Liver (tissue), 3 donors: ENCODE data around the gene UBXN4.

Experiments used
- ATF3 ChIP-seq: IDR thresholded peaks from 2 replicates; pipeline ENCODE4 v1.6.1; 2016; ENCODE audit warnings: antibody characterized with exemption
- CTCF ChIP-seq: fragments of 150-350 bp; IDR thresholded peaks from 2 replicates; pipeline ENCODE4 v1.5.1; 2017; ENCODE audit warnings: improper control_type of control experiment, low read depth, low read length; ENCODE audit not compliant: missing input control
- EGR1 ChIP-seq, 2 donors: IDR thresholded peaks; 2 replicates each; pipeline ENCODE4 v1.6.1; 2016 to 2018; ENCODE audit warnings: antibody characterized with exemption in 2 of 2, low read depth in 2 of 2
- FOXA1 ChIP-seq: IDR thresholded peaks from 2 replicates; pipeline ENCODE4 v1.6.1; 2016; ENCODE audit warnings: antibody characterized with exemption
- GABPA ChIP-seq, 2 donors: IDR thresholded peaks in 1 of 2; conservative IDR thresholded peaks in 1 of 2; 2 replicates each; pipeline ENCODE4 v1.6.1; 2016; ENCODE audit warnings: antibody characterized with exemption in 2 of 2, mild to moderate bottlenecking in 1 of 2, moderate library complexity in 1 of 2
- HNF4A ChIP-seq, 2 donors: conservative IDR thresholded peaks; 2 replicates each; pipeline ENCODE4 v1.6.1; 2016; ENCODE audit warnings: antibody characterized with exemption in 2 of 2, mild to moderate bottlenecking in 2 of 2
- JUND ChIP-seq, 2 donors: IDR thresholded peaks; 2 replicates each; pipeline ENCODE4 v1.6.1; 2016; ENCODE audit warnings: antibody characterized with exemption in 2 of 2
- REST ChIP-seq: IDR thresholded peaks from 2 replicates; pipeline ENCODE4 v1.6.1; 2016; ENCODE audit warnings: antibody characterized with exemption, mild to moderate bottlenecking
- TAF1 ChIP-seq: conservative IDR thresholded peaks from 2 replicates; pipeline ENCODE4 v1.6.1; 2016; ENCODE audit warnings: antibody characterized with exemption, mild to moderate bottlenecking
- YY1 ChIP-seq: IDR thresholded peaks from 2 replicates; pipeline ENCODE4 v1.6.1; 2016; ENCODE audit warnings: antibody characterized with exemption, mild to moderate bottlenecking
- ZBTB33 ChIP-seq: IDR thresholded peaks from 2 replicates; pipeline ENCODE4 v1.6.1; 2016; ENCODE audit warnings: antibody characterized with exemption
- donor health status: healthy.
- donor health status: healthy.

- TF ChIP-seq ZBTB33 (no peak), CTCF (no peak), ATF3 (no peak), EGR1 (IDR thresholded peaks at IDR 0.05; ENCODE audit: low read depth in 2 of 2) (no peak), YY1 (no peak), FOXA1 (no peak), TAF1 (no peak), JUND (IDR thresholded peaks at IDR 0.05) (no peak), GABPA (IDR thresholded peaks at IDR 0.05 in 1 of 2, conservative IDR thresholded peaks at IDR 0.05 in 1 of 2) (no peak), HNF4A (conservative IDR thresholded peaks at IDR 0.05) (no peak), REST (no peak)
These were observed 32.3 kb downstream of the UBXN4 start for GRCh38 chr2:135773917-135774316.
